Medulla oblongata (tissue), 1 donor: Measurements from ENCODE around the gene SEMA3A.
"Not testable (repeated sequence)": the region's sequence is repeated elsewhere in the genome, so short reads cannot be mapped to it uniquely, and the experiment has no call there.

Source experiments
- DNase-seq: peaks from one replicate; pipeline ENCODE4 v3.0.0-alpha.2; 2015; ENCODE audit errors: extremely low spot score

Gene SEMA3A

GRCh38 chr7:84194484-84195271 is at the start of gene SEMA3A:
Gene SEMA3A (minus strand): TSS chr7:84194789. CDS start chr7:84194586, 203 bp downstream.
- DNase-seq: peak; percentile 71

- DNase-seq: not testable (repeated sequence)
Measured at GRCh38 chr7:84243037-84243436, 48.4 kb upstream of the SEMA3A start.

- DNase-seq: no peak
Measured at GRCh38 chr7:84238596-84238995, 44.0 kb upstream of the SEMA3A start.

GRCh38 chr7:84237533-84238173 is 43.1 kb upstream of the SEMA3A start:
- no peak for DNase-seq

- DNase-seq: no peak
Measured at GRCh38 chr7:84236398-84236797, 41.8 kb upstream of the SEMA3A start.

GRCh38 chr7:84232646-84233045 is 38.1 kb upstream of the SEMA3A start:
- no peak for DNase-seq

- no peak for DNase-seq
Measured at GRCh38 chr7:84231157-84231556, 36.6 kb upstream of the SEMA3A start.

- DNase-seq: no peak
Measured at GRCh38 chr7:84230491-84230890, 35.9 kb upstream of the SEMA3A start.

GRCh38 chr7:84228526-84228925 is 33.9 kb upstream of the SEMA3A start:
- no peak for DNase-seq

GRCh38 chr7:84226759-84227158 is 32.2 kb upstream of the SEMA3A start:
- no peak for DNase-seq

GRCh38 chr7:84224505-84224904 is 29.9 kb upstream of the SEMA3A start:
- no peak for DNase-seq

- DNase-seq: no peak
Measured at GRCh38 chr7:84219310-84219709, 24.7 kb upstream of the SEMA3A start.

GRCh38 chr7:84218681-84219080 is 24.1 kb upstream of the SEMA3A start:
- DNase-seq: no peak

GRCh38 chr7:84216472-84216871 is 21.9 kb upstream of the SEMA3A start:
- DNase-seq: no peak

GRCh38 chr7:84214757-84215156 is 20.2 kb upstream of the SEMA3A start:
- DNase-seq: not testable (repeated sequence)

GRCh38 chr7:84210301-84210700 is 15.7 kb upstream of the SEMA3A start:
- no peak for DNase-seq

- DNase-seq: no peak
Measured at GRCh38 chr7:84209006-84209405, 14.4 kb upstream of the SEMA3A start.

GRCh38 chr7:84207615-84208014 is 13.0 kb upstream of the SEMA3A start:
- no peak for DNase-seq

GRCh38 chr7:84207025-84207424 is 12.4 kb upstream of the SEMA3A start:
- DNase-seq: no peak

- no peak for DNase-seq
Measured at GRCh38 chr7:84204655-84205054, 10.1 kb upstream of the SEMA3A start.

GRCh38 chr7:84202855-84203254 is 8.3 kb upstream of the SEMA3A start:
- DNase-seq: no peak

GRCh38 chr7:84200859-84201258 is 6.3 kb upstream of the SEMA3A start:
- peak; percentile 26 for DNase-seq

GRCh38 chr7:84199216-84199615 is 4.6 kb upstream of the SEMA3A start:
- DNase-seq: no peak
